Spleen (tissue), 11 donors: Measurements from ENCODE around the gene CADM2. TPM values are rescaled to one million over a fixed set of nuclear protein-coding genes. Genes with fewer than 3 reads are reported as not detected.

ENCODE experiments used
- DNase-seq: peaks from one replicate; pipeline ENCODE4 v3.0.0-alpha.2; 2020
- H3K27ac ChIP-seq, 8 donors: fragments of 200-600 bp; sonication (generic) in 7 of 8; 1 replicate in 4 of 8; 2 replicates in 4 of 8; pipeline versions ENCODE4 v1.5.0 to v1.8.0; 2016 to 2021; ENCODE audit warnings: inconsistent platforms in 4 of 8, mild to moderate bottlenecking in 4 of 8, moderate library complexity in 1 of 8
- H3K27me3 ChIP-seq, 7 donors: fragments of 200-600 bp; sonication (generic) in 6 of 7; replicated peaks in 1 of 7; 1 replicate in 4 of 7; 2 replicates in 3 of 7; pipeline versions ENCODE4 v1.5.0 to v1.8.0; 2016 to 2021; ENCODE audit warnings: inconsistent platforms in 3 of 7, mild to moderate bottlenecking in 1 of 7
- H3K36me3 ChIP-seq, 6 donors: fragments of 200-600 bp; sonication (generic) in 5 of 6; 1 replicate in 4 of 6; 2 replicates in 2 of 6; pipeline versions ENCODE4 v1.5.0 to v1.8.0; 2016 to 2021; ENCODE audit warnings: inconsistent platforms in 2 of 6
- H3K4me1 ChIP-seq, 6 donors: fragments of 200-600 bp; sonication (generic) in 5 of 6; 1 replicate in 3 of 6; 2 replicates in 3 of 6; pipeline versions ENCODE4 v1.5.0 to v1.8.0; 2016 to 2021; ENCODE audit warnings: inconsistent platforms in 3 of 6
- H3K4me3 ChIP-seq, 8 donors: fragments of 200-600 bp; sonication (generic) in 7 of 8; 1 replicate in 4 of 8; 2 replicates in 4 of 8; pipeline versions ENCODE4 v1.5.0 to v1.8.0; 2016 to 2021; ENCODE audit warnings: inconsistent platforms in 4 of 8, mild to moderate bottlenecking in 4 of 8, moderate library complexity in 2 of 8
- H3K9me3 ChIP-seq, 8 donors: fragments of 200-600 bp; sonication (generic) in 7 of 8; 1 replicate in 4 of 8; 2 replicates in 4 of 8; pipeline versions ENCODE4 v1.5.0 to v1.8.0; 2016 to 2021; ENCODE audit warnings: inconsistent platforms in 4 of 8
- CTCF ChIP-seq, 11 experiments: fragments of 200-600 bp in 7 of 11; fragments of 450-650 bp in 4 of 11; sonication (generic) in 4 of 11; IDR thresholded peaks in 8 of 11; conservative IDR thresholded peaks in 3 of 11; 1 replicate in 7 of 11; 2 replicates in 4 of 11; pipeline versions ENCODE4 v1.4.0 to v1.8.0; 2016 to 2021; ENCODE audit warnings: antibody characterized with exemption in 11 of 11, inconsistent platforms in 4 of 11, mild to moderate bottlenecking in 1 of 11
- POLR2A ChIP-seq, 3 donors: fragments of 450-650 bp; IDR thresholded peaks; one replicate each; pipeline ENCODE4 v1.5.1; 2017; ENCODE audit warnings: antibody characterized with exemption in 3 of 3, mild to moderate bottlenecking in 1 of 3
- POLR2AphosphoS5 ChIP-seq, 3 donors: sonication (generic); formaldehyde crosslinking; IDR thresholded peaks; one replicate each; pipeline ENCODE4 v1.5.1; 2017; ENCODE audit warnings: antibody characterized with exemption in 3 of 3
- WGBS, 5 donors: extraction: QIAGEN DNeasy Blood & Tissue Kit in 3 of 5; methylation state at CpG; one replicate each; pipeline versions ENCODE4 v1.1.5 to v1.1.7; 2013 to 2018; 5-methylcytosine and 5-hydroxymethylcytosine counted together
- intact Hi-C: fragments of 100-400 bp; cut with DNase I; formaldehyde crosslinking; loops from one replicate; pipeline ENCODE4 v1.15.0; 2023; ENCODE audit warnings: low total_unique reads
- polyA plus RNA-seq, 3 donors: library from polyadenylated mRNA; stranded (reverse); fragments of 200-250 nt; gene quantifications; one replicate each; pipeline ENCODE4 v1.2.1, GENCODE V29; 2013
- total RNA-seq, 7 donors: library from RNA; depleted of rRNA in 3 of 7; stranded (reverse); fragments of >200 nt in 3 of 7; fragmentation: NEBNext Ultra II Directional in 4 of 7; extraction: Animal tissue kit (Norgen Biotek cat#: 25700) in 4 of 7; gene quantifications; one replicate each; pipeline versions ENCODE4 v1.1.0 to v1.2.1, GENCODE V29; 2016 to 2021
- donor health status: healthy with polysubstance abuse.
- donor health status: DM: no; HTN: no; CAD: no; lungs with moderate emphysema.
- donor health status: DM: no; HTN: no; CAD: no.
- donor health status: Bipolar disorder and iron deficiency.
- donor health status: healthy.
- donor health status: DM: no; HTN: no; CAD: no.
- donor health status: DM: yes; HTN: yes; CAD: no.

CADM2 gene
- total and polyA plus RNA-seq, 10 donors = 0.03 to 4.0 (median 1.0) TPM; not detected in 1

GRCh38 chr3:85721409-85722145 is 762.8 kb downstream of the CADM2 start:
- Histone ChIP-seq H3K36me3 (no peaks in the 10 kb centered on the region), H3K27ac (no peak overlapping the region), H3K27me3 (no peaks in the 10 kb centered on the region), H3K4me3 (no peak overlapping the region), H3K9me3 (peaks cover 0 to 24% (median 11%) of the 10 kb centered on the region in 8 donors), H3K4me1 (no peaks in the 10 kb centered on the region)
- 75 to 87% (median 78%) methylated on average over 6 to 10 of the region's 10 CpGs for WGBS, 5 donors
- no peak for TF ChIP-seq POLR2AphosphoS5 (IDR thresholded peaks at IDR 0.05)
- TF ChIP-seq CTCF (IDR thresholded peaks at IDR 0.05 in 8 of 11, conservative IDR thresholded peaks at IDR 0.05 in 3 of 11) = no peak
- TF ChIP-seq POLR2A (IDR thresholded peaks at IDR 0.05) = no peak
- no peak for DNase-seq
- intact Hi-C loops = no loop called here

GRCh38 chr3:85725809-85726208 is 767.0 kb downstream of the CADM2 start:
- Histone ChIP-seq H3K4me1 (no peaks in the 10 kb centered on the region), H3K9me3 (peaks cover 0 to 18% (median 9%) of the 10 kb centered on the region in 8 donors), H3K36me3 (no peaks in the 10 kb centered on the region), H3K27me3 (no peaks in the 10 kb centered on the region), H3K27ac (no peak overlapping the region), H3K4me3 (no peak overlapping the region)
- no peak for DNase-seq
- intact Hi-C loops = no loop called here
- TF ChIP-seq POLR2AphosphoS5 (IDR thresholded peaks at IDR 0.05) (no peak), POLR2A (IDR thresholded peaks at IDR 0.05) (no peak), CTCF (IDR thresholded peaks at IDR 0.05 in 8 of 11, conservative IDR thresholded peaks at IDR 0.05 in 3 of 11) (no peak)

GRCh38 chr3:85726241-85726640 is 767.5 kb downstream of the CADM2 start:
- Histone ChIP-seq H3K9me3 (peaks cover 0 to 14% (median 9%) of the 10 kb centered on the region in 8 donors), H3K27me3 (no peaks in the 10 kb centered on the region), H3K4me3 (no peak overlapping the region), H3K36me3 (no peaks in the 10 kb centered on the region), H3K27ac (no peak overlapping the region), H3K4me1 (no peaks in the 10 kb centered on the region)
- DNase-seq = no peak
- TF ChIP-seq CTCF (IDR thresholded peaks at IDR 0.05 in 8 of 11, conservative IDR thresholded peaks at IDR 0.05 in 3 of 11) (no peak), POLR2A (IDR thresholded peaks at IDR 0.05) (no peak), POLR2AphosphoS5 (IDR thresholded peaks at IDR 0.05) (no peak)
- WGBS, 5 donors = 75 to 83% (median 80%) methylated on average over 2 of the region's 2 CpGs
- intact Hi-C loops = no loop called here

GRCh38 chr3:85737846-85738245 is 779.1 kb downstream of the CADM2 start:
- WGBS, 5 donors = 68 to 80% (median 77%) methylated on average over 3 of the region's 3 CpGs

More at GRCh38 chr3:85737846-85738245, 779.1 kb downstream of the CADM2 start:
- DNase-seq = no peak
- TF ChIP-seq POLR2AphosphoS5 (IDR thresholded peaks at IDR 0.05) (no peak), CTCF (IDR thresholded peaks at IDR 0.05 in 8 of 11, conservative IDR thresholded peaks at IDR 0.05 in 3 of 11) (no peak), POLR2A (IDR thresholded peaks at IDR 0.05) (no peak)
- intact Hi-C loops = no loop called here
- no peaks in the 10 kb centered on the region for H3K9me3 ChIP-seq
- no peaks in the 10 kb centered on the region for H3K4me1 ChIP-seq
- no peaks in the 10 kb centered on the region for H3K27me3 ChIP-seq
- H3K36me3 ChIP-seq = no peaks in the 10 kb centered on the region
- no peak overlapping the region for H3K4me3 ChIP-seq
- no peak overlapping the region for H3K27ac ChIP-seq
